OCI-LY3 (cell line): Measurements from ENCODE around the gene RTL10.

Experiments
- H2AFZ ChIP-seq: fragments of 200-600, 300-600 bp; shearing (Covaris generic); 2 replicates; pipeline ENCODE4 v1.6.0; 2014; ENCODE audit warnings: antibody characterized with exemption, low read depth, low read length
- H3K27ac ChIP-seq: fragments of 200-600, 300-600 bp; sonication (generic); 2 replicates; pipeline ENCODE4 v1.5.1; 2014; ENCODE audit warnings: mild to moderate bottlenecking, low read length, moderate library complexity, mixed read lengths
- H3K27me3 ChIP-seq: fragments of 200-600, 300-600 bp; sonication (generic); 2 replicates; pipeline ENCODE4 v1.6.1; 2014; ENCODE audit warnings: low read depth, low read length, mixed read lengths
- H3K36me3 ChIP-seq: fragments of 200-600, 300-600 bp; sonication (generic); replicated peaks from 2 replicates; pipeline ENCODE3; 2014; ENCODE audit warnings: low read depth, low read length, mixed read lengths
- H3K4me1 ChIP-seq: fragments of 300-600, 200-600 bp; sonication (generic); 2 replicates; pipeline ENCODE4 v1.6.1; 2014; ENCODE audit warnings: low read length, mixed read lengths
- H3K4me2 ChIP-seq: fragments of 200-600, 300-600 bp; sonication (generic); 2 replicates; pipeline ENCODE4 v1.6.1; 2014; ENCODE audit warnings: low read length, mixed read lengths
- H3K4me3 ChIP-seq: fragments of 300-600, 200-600 bp; sonication (generic); 2 replicates; pipeline ENCODE4 v1.5.1; 2014; ENCODE audit warnings: antibody characterized with exemption, mild to moderate bottlenecking, low read length, moderate library complexity
- H3K79me2 ChIP-seq: fragments of 300-600, 200-600 bp; shearing (Covaris generic); 2 replicates; pipeline ENCODE4 v1.6.1; 2014; ENCODE audit warnings: mild to moderate bottlenecking, low read length, mixed read lengths
- H3K9ac ChIP-seq: fragments of 300-600, 200-600 bp; shearing (Covaris generic); 2 replicates; pipeline ENCODE4 v1.6.0; 2014; ENCODE audit warnings: mild to moderate bottlenecking, low read length, moderate library complexity
- H3K9me3 ChIP-seq: fragments of 200-600, 300-600 bp; shearing (Covaris generic); 2 replicates; pipeline ENCODE4 v1.6.1; 2014; ENCODE audit warnings: low read length, mixed read lengths; ENCODE audit not compliant: insufficient read depth
- H4K20me1 ChIP-seq: fragments of 200-600, 300-600 bp; sonication (generic); 2 replicates; pipeline ENCODE4 v1.6.1; 2016; ENCODE audit warnings: low read length, mixed read lengths; ENCODE audit not compliant: insufficient read depth
- CTCF ChIP-seq: fragments of 200-600, 300-600 bp; sonication (generic); IDR thresholded peaks from 2 replicates; pipeline ENCODE4 v1.5.1; 2014; ENCODE audit warnings: antibody characterized with exemption, low read length, low read depth
- EZH2phosphoT487 ChIP-seq: fragments of 200-600 bp; shearing (Covaris generic); IDR thresholded peaks from 2 replicates; pipeline ENCODE4 v1.6.1; 2018; ENCODE audit warnings: antibody characterized with exemption, mixed run types, low read depth

RTL10 gene

DNA sequence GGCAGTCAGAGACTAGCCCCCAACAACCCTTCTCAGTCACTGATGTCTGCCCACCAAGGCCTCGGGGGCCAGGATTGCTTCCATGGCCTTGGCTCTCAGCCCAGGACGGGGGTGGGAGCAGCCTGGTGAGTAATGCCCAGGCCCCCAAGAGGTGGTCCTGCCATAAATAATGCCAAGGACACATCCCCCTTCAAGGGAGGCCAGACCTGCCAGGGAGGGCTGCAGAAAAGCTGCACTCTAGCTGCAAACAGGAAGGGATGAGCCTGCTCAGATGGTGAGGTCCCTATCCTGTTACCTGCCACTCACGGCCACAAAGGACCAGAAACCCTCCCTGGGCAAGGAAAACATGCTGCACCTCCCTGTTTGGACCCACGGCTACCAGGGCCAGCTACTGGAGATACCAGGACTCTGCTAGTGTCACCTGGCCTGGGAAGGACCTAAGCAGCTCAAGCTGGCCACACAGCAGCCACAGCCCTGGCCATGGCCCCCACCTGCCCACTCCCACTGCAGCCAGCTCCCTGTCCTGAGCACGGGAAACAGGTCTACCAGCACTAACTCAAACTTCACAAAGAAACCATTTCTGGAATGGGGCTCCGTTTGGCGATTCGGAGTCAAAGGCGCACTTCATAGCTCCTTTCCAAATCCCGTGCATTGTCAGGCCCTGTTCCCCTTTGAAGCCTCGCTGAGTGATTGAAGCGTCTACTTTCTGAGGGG, 12.1 kb downstream of the RTL10 start:
- Histone ChIP-seq H4K20me1 (0 out of 2 replicates have a peak, but pooled peaks cover 10% of the 10 kb centered on the region), H3K79me2 (no peaks in the 10 kb centered on the region), H3K9me3 (no peaks in the 10 kb centered on the region), H3K9ac (no peak overlapping the region), H3K4me2 (no peak overlapping the region), H3K27ac (no peak overlapping the region), H2AFZ (no peak overlapping the region), H3K36me3 (peaks cover 4% of the 10 kb centered on the region), H3K4me1 (no peaks in the 10 kb centered on the region), H3K4me3 (no peak overlapping the region), H3K27me3 (no peaks in the 10 kb centered on the region)
- TF ChIP-seq CTCF (no peak), EZH2phosphoT487 (no peak)

DNA sequence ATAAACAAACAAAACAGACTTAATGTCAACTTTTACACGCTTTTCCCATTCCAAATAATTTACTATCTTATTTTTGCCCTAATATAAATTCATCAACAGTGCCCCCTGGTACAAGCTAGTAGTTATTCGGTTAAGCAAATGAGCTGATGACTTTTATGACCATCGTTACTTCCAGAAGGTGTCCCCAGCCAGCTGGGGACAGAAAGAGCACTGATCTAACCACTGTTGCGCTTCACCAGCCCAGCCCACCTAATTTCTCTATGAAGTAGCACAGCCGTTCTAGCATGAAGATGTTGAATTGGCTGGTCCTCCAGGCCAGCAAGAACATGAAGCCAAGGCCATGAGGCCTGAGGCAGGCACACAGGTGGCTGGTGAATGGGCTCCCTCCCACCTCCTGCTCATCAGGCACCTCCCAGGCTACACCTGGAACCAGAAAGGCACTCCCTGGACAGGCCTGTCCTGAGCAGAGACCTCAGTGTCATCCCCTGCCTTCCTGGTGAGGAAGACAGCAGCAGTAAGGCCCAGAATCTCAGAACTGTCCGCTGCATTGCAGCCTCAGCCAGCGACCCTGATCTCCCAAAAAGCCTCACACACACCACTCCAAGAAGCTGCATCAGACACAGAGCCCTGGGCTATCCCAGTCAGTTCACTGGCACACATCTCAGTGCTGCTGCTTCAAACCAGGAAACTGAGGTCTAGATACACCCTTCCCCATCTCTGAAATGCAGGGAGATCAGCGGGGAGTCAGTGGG, 12.9 kb downstream of the RTL10 start:
- Histone ChIP-seq H3K79me2 (no peaks in the 10 kb centered on the region), H3K9ac (no peak overlapping the region), H3K27me3 (no peaks in the 10 kb centered on the region), H3K27ac (no peak overlapping the region), H2AFZ (no peak overlapping the region), H3K9me3 (no peaks in the 10 kb centered on the region), H3K4me2 (no peak overlapping the region), H4K20me1 (0 out of 2 replicates have a peak, but pooled peaks cover 10% of the 10 kb centered on the region), H3K4me3 (no peak overlapping the region), H3K4me1 (no peaks in the 10 kb centered on the region), H3K36me3 (no peaks in the 10 kb centered on the region)
- no peak for TF ChIP-seq CTCF
- no peak for TF ChIP-seq EZH2phosphoT487

- no peak overlapping the region for H3K9ac ChIP-seq
- TF ChIP-seq EZH2phosphoT487 (no peak), CTCF (no peak)
- no peak overlapping the region for H3K27ac ChIP-seq
- no peaks in the 10 kb centered on the region for H3K4me1 ChIP-seq
- no peak overlapping the region for H2AFZ ChIP-seq
- H3K4me2 ChIP-seq: no peak overlapping the region
- H3K27me3 ChIP-seq: no peaks in the 10 kb centered on the region
- H3K4me3 ChIP-seq: no peak overlapping the region
- H3K36me3 ChIP-seq: no peaks in the 10 kb centered on the region
- H3K79me2 ChIP-seq: no peaks in the 10 kb centered on the region
- H4K20me1 ChIP-seq: 0 out of 2 replicates have a peak, but pooled peaks cover 10% of the 10 kb centered on the region
- H3K9me3 ChIP-seq: no peaks in the 10 kb centered on the region
Observed at GRCh38 chr22:19840955-19841640, 13.6 kb downstream of the RTL10 start.

DNA sequence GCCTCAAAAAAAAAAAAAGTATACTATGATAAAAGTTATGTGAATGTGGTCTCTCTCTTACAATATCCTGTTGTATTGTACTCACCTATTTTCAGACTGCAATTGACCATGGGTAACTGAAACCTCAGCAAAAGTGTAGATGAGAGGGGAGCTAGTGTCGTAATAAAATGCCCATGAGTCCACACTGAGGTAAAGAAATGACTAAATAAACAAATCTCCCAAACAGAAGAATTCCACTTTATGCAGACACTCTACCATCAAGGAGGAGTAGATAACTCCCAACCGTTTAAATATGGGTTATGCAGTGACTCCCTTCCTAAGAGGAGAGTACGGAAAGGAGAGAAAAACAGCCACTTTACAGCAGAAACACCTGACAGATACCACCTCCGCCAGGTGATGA, 14.6 kb downstream of the RTL10 start:
- no peak overlapping the region for H3K27ac ChIP-seq
- H3K36me3 ChIP-seq: no peaks in the 10 kb centered on the region
- H4K20me1 ChIP-seq: 0 out of 2 replicates have a peak, but pooled peaks cover 3% of the 10 kb centered on the region
- H3K27me3 ChIP-seq: no peaks in the 10 kb centered on the region
- H3K9ac ChIP-seq: no peak overlapping the region
- H3K79me2 ChIP-seq: no peaks in the 10 kb centered on the region
- H3K4me1 ChIP-seq: no peaks in the 10 kb centered on the region
- H3K4me2 ChIP-seq: no peak overlapping the region
- H3K4me3 ChIP-seq: no peak overlapping the region
- H3K9me3 ChIP-seq: no peaks in the 10 kb centered on the region
- TF ChIP-seq CTCF (no peak), EZH2phosphoT487 (no peak)
- no peak overlapping the region for H2AFZ ChIP-seq
